Activated CD4-positive, alpha-beta T cell treated with anti-CD3 and anti-CD28 coated beads for 48 hours (primary cell): ENCODE measurements around the gene FAM131C.

Experiments used
- DNase-seq: peaks from one replicate; pipeline ENCODE4 v3.0.0-alpha.2; 2020

Gene FAM131C

DNA sequence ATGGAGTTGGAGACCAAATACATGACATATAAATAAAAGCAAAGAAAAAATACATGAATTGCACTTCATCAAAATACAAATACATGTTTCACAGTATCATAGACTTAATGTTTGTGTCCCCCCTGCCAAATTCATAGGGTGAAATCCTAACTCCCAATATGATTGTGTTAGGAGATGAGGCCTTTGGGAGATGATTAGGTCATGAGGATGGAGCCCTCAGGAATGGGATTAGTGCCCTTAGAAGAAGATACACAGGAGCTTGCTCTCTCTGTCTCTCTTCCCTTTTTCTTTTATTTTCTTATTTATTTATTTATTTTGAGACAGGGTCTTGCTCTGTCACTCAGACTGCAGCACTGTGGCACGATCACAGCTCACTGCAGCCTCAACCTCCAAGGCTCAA lies 26.0 kb upstream of the FAM131C start:
- DNase-seq, result no peak

DNA sequence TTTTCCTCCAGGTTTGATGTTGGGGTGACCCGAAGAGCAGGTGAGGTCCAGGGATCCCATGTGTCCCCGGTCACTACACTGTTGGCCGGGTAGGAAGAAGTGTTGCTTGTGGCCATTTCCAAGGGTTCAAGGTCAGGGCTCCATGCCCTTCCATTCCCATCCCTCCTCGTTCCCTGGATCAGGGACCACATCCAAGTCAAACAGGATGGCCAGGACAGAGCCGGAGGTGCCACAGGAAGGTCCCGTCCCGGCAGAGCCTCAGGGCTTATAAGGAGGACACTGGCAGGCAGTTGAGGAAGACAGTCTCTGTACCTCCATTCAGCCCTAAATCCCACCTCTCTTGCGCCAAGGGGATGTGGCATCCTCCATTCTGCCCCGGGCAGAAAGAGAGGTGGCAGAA lies 22.0 kb upstream of the FAM131C start:
- DNase-seq, result no peak

- DNase-seq, result no peak
These were observed 21.2 kb upstream of the FAM131C start for GRCh38 chr1:16094453-16095158.

DNA sequence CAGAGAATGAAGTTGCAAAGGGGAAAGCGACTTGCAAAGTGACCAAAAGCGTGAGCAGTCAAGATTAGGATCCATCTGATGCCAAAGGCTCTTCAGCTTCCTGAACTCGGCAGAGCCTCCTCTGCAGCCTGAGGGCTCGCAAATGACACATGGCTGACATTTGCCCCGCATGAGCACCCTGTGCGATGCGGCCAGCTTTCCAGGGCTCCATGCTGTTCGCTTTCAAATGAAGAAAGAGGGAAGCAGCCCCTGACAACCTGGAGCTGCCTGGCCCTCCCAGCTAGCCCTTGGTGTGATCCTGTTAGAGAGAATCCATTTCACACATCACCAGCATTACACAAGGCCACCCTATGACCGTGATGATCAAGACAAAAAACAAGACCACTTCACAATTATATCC lies 20.2 kb upstream of the FAM131C start:
- no peak for DNase-seq

GRCh38 chr1:16092923-16093511 lies 19.6 kb upstream of the FAM131C start:
- DNase-seq, result no peak

GRCh38 chr1:16092097-16092922 lies 18.9 kb upstream of the FAM131C start:
- DNase-seq, result no peak

DNA sequence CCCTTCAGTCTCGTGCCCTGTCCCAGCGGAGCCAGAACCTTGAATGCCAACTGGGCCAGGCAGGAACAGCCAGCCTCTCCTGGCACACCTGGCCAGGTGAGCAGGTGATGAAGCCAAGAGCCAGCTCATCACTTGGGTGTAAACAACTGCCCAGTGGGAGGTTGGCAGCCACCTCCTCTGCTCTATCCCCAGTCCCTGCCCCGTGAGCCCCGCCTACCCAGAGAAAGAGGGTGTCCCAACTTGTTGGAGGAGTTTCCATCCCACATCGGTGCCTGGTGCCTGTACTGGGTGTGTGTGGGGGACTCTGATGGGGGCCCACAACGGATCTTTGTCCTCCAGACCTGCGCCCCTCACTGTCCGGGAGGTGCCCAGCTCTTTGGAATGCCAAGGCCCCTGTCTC lies 17.8 kb upstream of the FAM131C start:
- no peak for DNase-seq

- no peak for DNase-seq
These were observed 16.8 kb upstream of the FAM131C start for GRCh38 chr1:16090076-16090826.

DNA sequence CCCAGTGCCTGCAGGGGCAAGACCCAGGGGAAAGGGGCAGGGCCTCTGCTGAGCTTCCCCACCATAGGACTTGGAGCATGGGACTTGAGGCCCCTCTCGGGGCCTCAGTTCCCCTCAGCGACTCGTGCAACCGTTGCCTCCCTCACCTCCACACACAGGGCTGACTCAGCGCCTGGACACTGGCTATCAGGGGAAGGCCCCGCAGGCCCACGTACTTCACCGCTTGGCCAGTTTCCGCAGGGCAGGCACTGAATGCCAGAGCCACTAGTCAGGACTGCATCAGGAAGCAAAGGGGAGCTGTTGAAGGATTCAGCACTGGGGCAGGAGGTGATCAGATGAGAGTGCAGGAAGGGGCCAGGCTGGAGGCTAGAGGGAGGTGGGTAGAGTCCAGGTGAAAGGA lies 15.5 kb upstream of the FAM131C start:
- DNase-seq, result no peak

DNA sequence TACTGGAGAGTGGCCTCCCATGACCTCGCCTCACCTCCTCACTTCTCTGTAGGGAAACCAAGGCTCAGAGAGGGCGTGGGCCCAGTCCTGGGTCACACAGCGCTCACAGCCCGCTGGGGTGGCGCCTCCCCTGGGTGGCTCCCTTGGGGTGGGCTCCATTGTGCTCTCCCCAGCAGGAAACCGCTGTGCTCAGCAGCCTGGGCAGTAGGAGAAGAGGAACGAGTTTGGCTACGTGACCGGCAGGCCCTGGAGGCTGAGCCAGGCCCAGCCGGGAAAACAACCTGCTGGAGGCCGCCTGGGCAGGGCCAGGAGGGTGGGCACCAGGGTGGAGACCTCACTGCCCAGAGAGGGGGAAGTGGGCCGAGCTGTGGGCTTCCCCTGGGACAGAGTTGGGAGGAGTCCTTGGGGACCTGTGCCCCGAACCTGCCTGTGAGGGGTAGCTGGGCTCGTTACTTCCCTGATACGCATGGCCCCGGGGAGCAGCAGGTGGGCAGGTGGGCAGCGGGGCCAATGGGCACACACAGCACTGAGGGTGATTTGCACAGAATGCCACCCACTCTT lies 15.0 kb upstream of the FAM131C start:
- no peak for DNase-seq

DNA sequence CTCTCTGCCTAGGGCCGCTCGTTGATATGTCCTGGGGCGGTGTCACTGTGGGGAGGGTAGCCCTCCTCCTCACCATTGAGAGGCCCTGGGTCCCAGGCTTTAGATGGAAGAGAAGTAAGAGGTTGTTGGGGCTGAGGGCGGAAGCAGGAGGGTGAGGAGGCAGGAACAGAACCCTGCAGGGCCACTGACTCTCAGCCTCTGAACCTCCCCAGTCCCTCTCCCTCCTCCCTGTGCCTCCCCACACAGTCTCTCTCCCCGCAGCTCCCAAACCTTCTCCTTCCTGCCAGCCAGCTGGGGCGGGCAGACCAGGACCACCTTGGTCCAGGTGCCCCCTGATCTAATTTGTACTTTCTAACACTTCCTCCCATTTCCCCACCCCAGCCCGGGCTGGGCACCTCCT lies 14.3 kb upstream of the FAM131C start:
- no peak for DNase-seq

- no peak for DNase-seq
These were observed 12.1 kb upstream of the FAM131C start for GRCh38 chr1:16085522-16085921.

GRCh38 chr1:16083486-16083885 lies 10.0 kb upstream of the FAM131C start:
- DNase-seq, result no peak

- peak; percentile 81 for DNase-seq
These were observed 9.0 kb upstream of the FAM131C start for GRCh38 chr1:16082283-16083038.

- DNase-seq, result no peak
These were observed 8.2 kb upstream of the FAM131C start for GRCh38 chr1:16081636-16082035.

DNA sequence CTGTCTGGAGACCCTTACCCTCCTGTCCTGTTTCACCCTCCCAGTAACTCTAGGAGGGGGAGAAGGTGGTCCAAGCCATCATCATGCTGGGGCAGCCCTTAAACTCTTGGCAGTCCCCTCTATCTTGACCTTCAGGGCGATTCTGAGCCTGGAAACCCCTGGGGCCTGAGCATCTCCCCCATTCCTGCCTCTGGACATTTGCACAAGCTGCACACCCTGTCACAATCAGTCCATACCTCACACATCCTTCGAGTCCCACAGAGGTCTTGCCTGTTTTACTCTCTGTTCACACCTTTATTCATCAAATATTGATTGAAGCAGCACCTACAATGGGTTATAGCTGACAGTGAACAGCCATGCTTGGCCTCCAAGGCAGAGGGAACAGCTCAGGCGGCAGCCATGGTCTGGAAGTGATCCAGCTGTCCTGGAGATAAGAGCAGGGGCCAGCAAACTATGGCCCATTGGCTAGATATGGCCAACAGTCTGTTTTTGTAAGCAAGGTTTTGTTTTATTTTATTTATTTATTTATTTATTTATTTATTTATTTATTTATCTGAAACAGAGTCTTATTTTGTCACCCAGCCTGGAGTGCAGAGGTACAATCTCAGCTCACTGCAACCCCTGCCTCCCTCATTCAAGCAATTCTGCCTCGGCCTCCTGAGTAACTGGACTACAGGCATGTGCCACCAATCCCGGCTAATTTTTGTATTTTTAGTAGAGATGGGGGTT lies 7.1 kb upstream of the FAM131C start:
- no peak for DNase-seq

DNA sequence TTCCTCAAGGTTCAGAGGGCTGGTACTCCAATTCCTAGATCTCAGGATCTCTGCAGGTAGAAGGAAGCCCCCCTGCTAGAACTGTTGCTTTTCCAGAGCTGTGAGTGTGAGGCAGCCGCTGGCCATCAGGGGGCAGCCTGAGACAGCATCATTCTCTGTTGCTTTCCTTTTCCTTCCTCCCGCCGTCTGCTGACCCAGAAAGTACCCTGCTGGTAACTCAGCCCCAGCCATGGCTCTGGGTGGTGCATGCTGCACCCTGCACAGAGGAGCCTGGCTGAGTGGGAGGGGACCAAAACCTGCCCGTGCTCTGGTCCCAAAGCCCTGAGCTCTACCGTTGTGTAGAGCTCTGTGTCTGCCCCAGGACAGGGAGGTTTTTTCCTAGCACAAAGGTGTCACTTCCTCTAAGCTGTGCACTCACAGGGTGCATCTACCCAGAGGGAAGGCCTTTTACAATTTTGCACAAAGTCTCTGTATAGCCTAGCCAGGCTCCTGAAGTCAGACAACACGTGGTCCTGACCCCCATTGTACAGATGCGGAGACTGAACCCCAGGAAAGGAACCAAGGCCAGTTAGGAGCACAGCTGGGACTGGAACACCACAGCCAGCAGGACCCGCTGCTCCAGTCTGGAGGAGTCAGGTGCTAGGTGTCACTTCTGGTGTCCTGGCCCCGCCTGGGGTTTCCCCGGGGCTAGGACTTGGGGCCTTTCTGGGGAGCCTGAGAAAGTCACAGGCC lies 5.6 kb upstream of the FAM131C start:
- DNase-seq, result peak; percentile 85

- DNase-seq, result no peak
These were observed 4.2 kb upstream of the FAM131C start for GRCh38 chr1:16077406-16078245.

- no peak for DNase-seq
These were observed 3.4 kb upstream of the FAM131C start for GRCh38 chr1:16076865-16077238.
